A549 treated with ZK216348 at 1 μM for 4 hours (cell line): ENCODE results near the gene MAT2A. TPM values are rescaled to one million over a fixed set of nuclear protein-coding genes. Genes with fewer than 3 reads are reported as not detected.

Experiments
- total RNA-seq: library from RNA; stranded (reverse); fragments of 200-300 nt; extraction: Qiagen RNA extraction; gene quantifications from 5 replicates; pipeline ENCODE4 v1.2.3, GENCODE V29; 2022; ENCODE audit warnings: low read depth

The MAT2A gene
- total RNA-seq, result 515 to 543 TPM (median 532 TPM) in 5 replicates

DNA sequence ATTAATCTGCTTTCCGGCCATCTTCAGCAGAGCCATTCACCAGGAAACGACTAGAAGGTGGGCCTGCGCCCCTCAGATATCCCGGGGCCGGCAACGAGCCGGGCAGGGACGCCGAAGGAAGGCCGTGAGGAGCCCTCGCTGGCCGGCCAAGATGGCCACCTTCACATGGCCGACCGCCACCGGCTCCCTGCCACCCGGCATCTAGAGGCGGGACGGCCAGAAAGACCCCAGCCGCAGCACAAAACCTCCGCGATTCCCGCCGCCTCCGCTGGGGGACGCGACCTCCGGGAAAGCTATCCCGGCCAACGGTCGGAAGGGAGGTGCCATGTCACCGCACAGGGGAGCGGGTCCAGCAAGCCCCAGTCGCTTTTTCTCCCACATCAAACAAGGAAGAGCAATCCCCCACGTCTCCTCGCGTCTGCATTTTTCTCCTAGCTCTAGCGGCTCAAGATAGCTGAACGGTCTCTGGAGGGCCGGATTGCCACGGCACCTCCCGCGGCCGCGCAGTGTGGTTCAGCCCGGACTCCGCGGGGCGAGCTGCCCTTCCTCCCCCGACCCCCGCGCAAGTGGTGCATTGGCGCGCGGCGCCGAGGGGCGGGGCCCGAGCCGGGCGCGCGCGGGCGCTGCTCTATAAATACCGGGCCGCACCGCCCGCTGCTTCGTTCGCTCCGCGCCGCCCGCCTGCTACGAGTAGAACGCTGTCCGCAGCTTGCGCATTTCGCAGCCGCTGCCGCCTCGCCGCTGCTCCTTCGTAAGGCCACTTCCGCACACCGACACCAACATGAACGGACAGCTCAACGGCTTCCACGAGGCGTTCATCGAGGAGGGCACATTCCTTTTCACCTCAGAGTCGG is at the start of gene MAT2A:
MAT2A (plus strand) TSS at position 662 of the 854 bp plus-strand sequence; CDS start at position 782, 120 bp downstream.

DNA sequence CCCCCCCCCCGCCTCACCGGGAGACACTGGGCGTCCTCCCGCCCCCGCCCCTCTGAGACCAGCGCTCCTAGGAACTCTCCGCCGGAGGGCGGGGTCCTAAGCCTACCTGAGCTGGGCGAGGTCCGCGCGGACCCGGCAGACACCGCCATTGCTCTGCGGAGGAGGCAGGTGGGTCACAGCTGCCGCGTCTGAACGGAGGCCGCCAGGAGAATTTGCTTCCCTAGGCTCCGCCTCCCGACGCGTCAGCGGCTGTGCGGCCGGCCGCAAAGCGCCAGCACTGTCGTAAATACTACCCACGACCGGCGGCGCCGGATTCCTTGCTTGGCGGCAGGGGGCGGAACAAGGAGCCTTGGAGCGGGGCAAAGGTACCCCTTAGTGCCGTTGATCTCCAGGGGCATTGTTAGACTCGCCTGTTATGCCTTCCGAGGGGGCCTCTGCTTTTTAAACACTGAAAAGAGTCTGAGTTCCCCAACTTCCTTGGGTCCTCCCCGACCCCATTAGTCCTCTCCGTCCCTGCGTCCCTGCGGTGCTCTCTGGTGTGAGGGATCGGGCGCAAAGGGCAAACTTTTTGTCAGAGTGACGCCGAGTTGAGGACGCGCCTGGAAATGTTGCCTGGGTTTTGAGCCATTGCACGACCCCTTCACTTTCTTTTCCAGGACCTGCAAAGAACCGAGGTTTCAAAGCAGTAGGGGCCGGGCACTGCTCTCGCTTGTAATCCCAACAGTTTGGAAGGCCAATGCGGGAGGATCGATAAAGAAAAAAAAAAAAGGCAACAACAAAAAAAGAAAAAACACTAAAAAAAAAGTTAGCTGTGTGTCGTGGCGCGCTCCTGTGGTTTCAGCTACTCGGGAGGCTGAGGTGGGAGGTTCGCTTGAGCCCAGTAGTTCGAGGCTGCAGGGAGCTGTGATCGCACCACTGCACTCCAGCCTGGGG is 22.6 kb downstream of the MAT2A start, which contains the start of gene GGCX:
GGCX (minus strand) TSS at position 214 of the 933 bp plus-strand sequence; CDS start at position 149, 65 bp downstream.

DNA sequence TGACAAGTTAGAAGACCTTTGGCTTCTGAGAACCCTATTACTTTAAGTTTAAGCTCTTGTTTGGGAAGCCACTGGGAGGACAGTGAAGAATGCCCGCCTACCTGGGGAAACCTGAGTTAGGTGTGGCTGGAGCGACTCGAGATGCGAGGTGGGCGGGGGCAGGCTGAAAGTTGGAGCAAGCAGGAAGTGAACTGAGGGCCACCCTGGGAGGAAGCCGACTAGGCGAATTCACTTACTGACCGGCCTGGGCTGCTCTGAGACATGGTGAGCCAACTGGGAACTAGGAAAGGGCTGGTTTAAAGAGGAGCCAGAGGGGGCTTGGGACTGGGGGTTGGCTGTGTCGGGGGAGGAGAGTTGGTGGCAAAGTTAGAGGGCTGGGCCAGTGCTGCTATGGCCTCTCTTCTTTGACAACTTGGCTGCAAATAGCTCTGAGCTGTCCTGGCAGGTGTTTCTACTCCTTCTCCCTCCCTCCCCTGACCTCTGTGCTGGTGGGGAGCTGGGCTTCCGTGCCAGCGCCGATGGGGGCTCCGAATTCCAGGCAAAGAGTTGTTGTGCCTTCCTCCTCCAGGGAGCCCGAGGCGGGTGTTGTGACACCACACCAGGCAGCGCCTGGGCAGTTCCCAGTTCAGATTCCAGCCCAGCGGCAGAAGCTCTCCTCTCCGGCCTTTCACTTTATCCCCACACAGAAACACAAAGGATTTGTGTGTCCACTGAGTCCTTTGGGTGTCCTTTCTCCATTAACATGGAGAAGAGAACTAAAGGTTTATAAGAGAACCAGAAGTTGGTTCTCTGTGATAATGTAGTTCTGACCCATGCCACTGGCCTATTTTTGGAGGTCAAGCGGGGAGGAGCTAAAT is 38.6 kb downstream of the MAT2A start, which contains the start of gene VAMP8:
VAMP8 (plus strand) TSS at position 201 of the 857 bp plus-strand sequence; CDS start at position 262, 61 bp downstream.

DNA sequence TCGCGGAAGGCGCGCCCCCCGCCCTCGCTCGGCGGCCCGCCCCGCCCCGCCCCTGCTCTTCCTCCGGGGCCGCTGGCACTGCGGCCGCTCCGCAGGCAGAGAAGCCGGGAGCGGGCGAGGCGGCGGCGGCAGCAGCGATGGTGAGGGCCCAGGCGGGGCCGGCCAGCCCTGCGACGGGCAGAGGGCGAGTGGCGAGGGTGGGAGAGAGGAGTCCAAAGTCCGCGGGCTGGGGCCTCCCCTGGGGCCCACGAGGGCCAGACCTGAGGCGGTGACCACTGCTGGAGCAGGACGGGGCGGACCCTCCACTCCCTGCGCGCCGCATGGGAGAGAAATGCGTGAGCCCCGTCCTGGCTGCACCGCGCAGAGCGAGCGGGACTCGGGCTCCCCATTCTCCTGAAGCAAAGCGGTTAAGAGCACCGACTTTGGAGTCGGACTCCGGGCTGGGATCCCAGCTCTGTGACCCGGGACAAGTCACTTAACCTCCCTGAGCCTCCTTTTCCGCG is 45.4 kb downstream of the MAT2A start, which contains the start of gene VAMP5:
VAMP5 (plus strand) TSS at position 78 of the 503 bp plus-strand sequence; CDS start at position 138, 60 bp downstream.

Other genes starting within 250 kb of the MAT2A start
- gene TGOLN2, start 211.2 kb upstream of the MAT2A start, total RNA-seq, result 83.4 to 114 TPM (median 101 TPM) in 5 replicates
- gene RETSAT, start 184.6 kb upstream of the MAT2A start, total RNA-seq, result 49.5 to 56.9 TPM (median 52.4 TPM) in 5 replicates
- 10.8 to 15.4 TPM (median 12.5 TPM) in 5 replicates for gene ELMOD3, start 184.4 kb upstream of the MAT2A start, total RNA-seq
- 79.5 to 121 TPM (median 96.2 TPM) in 5 replicates for gene CAPG, start 128.8 kb upstream of the MAT2A start, total RNA-seq
- 0.91 to 1.7 TPM (median 1.2 TPM) in 4 of 5 replicates, not detected in the other for gene SH2D6, start 120.5 kb upstream of the MAT2A start, total RNA-seq
- 32.9 to 50.9 TPM (median 42.8 TPM) in 5 replicates for gene GGCX, start 22.3 kb downstream of the MAT2A start, total RNA-seq
- 14.1 to 23.2 TPM (median 16.8 TPM) in 5 replicates for gene VAMP8, start 38.4 kb downstream of the MAT2A start, total RNA-seq
- 0.31 TPM in 1 of 5 replicates, not detected in the others for gene VAMP5, start 45.3 kb downstream of the MAT2A start, total RNA-seq
- gene RNF181, start 56.6 kb downstream of the MAT2A start, total RNA-seq, result 173 to 202 TPM (median 185 TPM) in 5 replicates
- gene TMEM150A, start 63.5 kb downstream of the MAT2A start, total RNA-seq, result 10.0 to 16.7 TPM (median 15.3 TPM) in 5 replicates
- 22.0 to 33.1 TPM (median 29.1 TPM) in 5 replicates for gene C2orf68, start 72.9 kb downstream of the MAT2A start, total RNA-seq
- 67.5 to 73.6 TPM (median 72.6 TPM) in 5 replicates for gene USP39, start 77.0 kb downstream of the MAT2A start, total RNA-seq
- 0.11 to 0.14 TPM in 2 of 5 replicates, not detected in the others for gene SFTPB, start 129.0 kb downstream of the MAT2A start, total RNA-seq
- 0.38 TPM in 1 of 5 replicates, not detected in the others for gene GNLY, start 155.2 kb downstream of the MAT2A start, total RNA-seq
- 7.8 to 14.0 TPM (median 9.8 TPM) in 5 replicates for gene ATOH8, start 214.8 kb downstream of the MAT2A start, total RNA-seq